GM19193 (cell line): Measurements from ENCODE around the gene MPPE1.
A peak's percentile ranks its signal among the peaks of the same experiment; 100 is the strongest.

Source experiments
- POLR2A ChIP-seq: IDR thresholded peaks from 4 replicates; pipeline ENCODE4 v1.6.1; 2011; ENCODE audit not compliant: insufficient read depth, insufficient read length; ENCODE audit errors: extremely low read depth

The MPPE1 gene

GRCh38 chr18:11908182-11909060 lies at the start of gene MPPE1:
TSS of gene MPPE1 (minus strand) at chr18:11908317. CDS start at chr18:11897264, 11,053 bp downstream.
- peak; percentile 85 for TF ChIP-seq POLR2A

- no peak for TF ChIP-seq POLR2A
Measured at GRCh38 chr18:11957636-11958035, 49.5 kb upstream of the MPPE1 start.

GRCh38 chr18:11956371-11957308 lies 48.5 kb upstream of the MPPE1 start:
- TF ChIP-seq POLR2A, result no peak

GRCh38 chr18:11955239-11956029 lies 47.3 kb upstream of the MPPE1 start:
- TF ChIP-seq POLR2A, result no peak

- TF ChIP-seq POLR2A, result no peak
Measured at GRCh38 chr18:11953113-11953512, 45.0 kb upstream of the MPPE1 start.

- TF ChIP-seq POLR2A, result no peak
Measured at GRCh38 chr18:11951390-11951851, 43.3 kb upstream of the MPPE1 start.

- TF ChIP-seq POLR2A, result no peak
Measured at GRCh38 chr18:11950824-11951223, 42.7 kb upstream of the MPPE1 start.

GRCh38 chr18:11948852-11949523 lies 40.9 kb upstream of the MPPE1 start:
- no peak for TF ChIP-seq POLR2A

GRCh38 chr18:11947214-11948191 lies 39.4 kb upstream of the MPPE1 start:
- TF ChIP-seq POLR2A, result no peak

GRCh38 chr18:11946756-11947155 lies 38.6 kb upstream of the MPPE1 start:
- TF ChIP-seq POLR2A, result no peak

GRCh38 chr18:11944786-11945185 lies 36.7 kb upstream of the MPPE1 start:
- TF ChIP-seq POLR2A, result no peak

- TF ChIP-seq POLR2A, result no peak
Measured at GRCh38 chr18:11944252-11944651, 36.1 kb upstream of the MPPE1 start.

GRCh38 chr18:11943551-11943950 lies 35.4 kb upstream of the MPPE1 start:
- TF ChIP-seq POLR2A, result no peak

- no peak for TF ChIP-seq POLR2A
Measured at GRCh38 chr18:11940956-11941355, 32.8 kb upstream of the MPPE1 start.
